ENCODE measurements around the gene GJD4. TPM values are rescaled to one million over a fixed set of nuclear protein-coding genes. Genes with fewer than 3 reads are reported as not detected.

GJD4 gene
- polyA plus RNA-seq, 2 of the 4 experiments (the other 2 are of a cell fraction) = not detected

DNA sequence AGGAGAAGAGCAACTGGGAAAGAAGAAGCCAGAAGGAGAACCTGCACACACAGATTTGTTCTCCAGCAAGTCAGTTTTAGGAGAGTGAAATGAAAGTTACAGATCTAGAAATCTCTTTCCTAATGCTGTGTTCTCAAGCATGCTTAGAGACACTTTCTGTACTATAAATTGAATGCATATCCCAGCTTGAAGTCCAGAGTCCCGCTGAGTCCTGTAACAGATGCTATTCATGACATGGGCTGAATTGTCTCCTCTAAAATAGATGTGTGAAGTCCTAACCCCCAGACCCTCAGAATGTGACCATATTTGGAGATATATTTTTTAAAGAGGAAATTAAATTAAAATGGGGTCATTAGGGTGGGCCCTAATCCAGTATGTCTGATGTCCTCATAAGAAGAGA, 46.9 kb upstream of the GJD4 start:
- TF ChIP-seq, protein P1, sequence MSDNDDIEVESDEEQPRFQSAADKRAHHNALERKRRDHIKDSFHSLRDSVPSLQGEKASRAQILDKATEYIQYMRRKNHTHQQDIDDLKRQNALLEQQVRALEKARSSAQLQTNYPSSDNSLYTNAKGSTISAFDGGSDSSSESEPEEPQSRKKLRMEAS (IDR thresholded peaks at IDR 0.05) = no peak
- TF ChIP-seq GATA3 (IDR thresholded peaks at IDR 0.05; ENCODE audit: borderline replicate concordance) (no peak), HDAC2 (IDR thresholded peaks at IDR 0.05) (no peak), ZFP36 (IDR thresholded peaks at IDR 0.05; ENCODE audit: borderline replicate concordance, partially characterized antibody) (no peak), TFCP2L1 (CRISPR knock-in tag; IDR thresholded peaks at IDR 0.05) (no peak), FOSL2 (IDR thresholded peaks at IDR 0.05) (no peak), FOSL2 (CRISPR knock-in tag; IDR thresholded peaks at IDR 0.05) (no peak), CHD4 (IDR thresholded peaks at IDR 0.05; ENCODE audit: borderline replicate concordance) (no peak), NFE2L2 (conservative IDR thresholded peaks at IDR 0.05; ENCODE audit: low read length) (no peak), SREBF2 (IDR thresholded peaks at IDR 0.05) (no peak), SMC3 (IDR thresholded peaks at IDR 0.05) (no peak), FOXS1 (CRISPR knock-in tag; IDR thresholded peaks at IDR 0.05) (no peak), ZSCAN20 (CRISPR knock-in tag; IDR thresholded peaks at IDR 0.05) (no peak)
- TF ChIP-seq, protein P2, sequence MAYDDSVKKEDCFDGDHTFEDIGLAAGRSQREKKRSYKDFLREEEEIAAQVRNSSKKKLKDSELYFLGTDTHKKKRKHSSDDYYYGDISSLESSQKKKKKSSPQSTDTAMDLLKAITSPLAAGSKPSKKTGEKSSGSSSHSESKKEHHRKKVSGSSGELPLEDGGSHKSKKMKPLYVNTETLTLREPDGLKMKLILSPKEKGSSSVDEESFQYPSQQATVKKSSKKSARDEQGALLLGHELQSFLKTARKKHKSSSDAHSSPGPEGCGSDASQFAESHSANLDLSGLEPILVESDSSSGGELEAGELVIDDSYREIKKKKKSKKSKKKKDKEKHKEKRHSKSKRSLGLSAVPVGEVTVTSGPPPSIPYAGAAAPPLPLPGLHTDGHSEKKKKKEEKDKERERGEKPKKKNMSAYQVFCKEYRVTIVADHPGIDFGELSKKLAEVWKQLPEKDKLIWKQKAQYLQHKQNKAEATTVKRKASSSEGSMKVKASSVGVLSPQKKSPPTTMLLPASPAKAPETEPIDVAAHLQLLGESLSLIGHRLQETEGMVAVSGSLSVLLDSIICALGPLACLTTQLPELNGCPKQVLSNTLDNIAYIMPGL (CRISPR knock-in tag; IDR thresholded peaks at IDR 0.05; ENCODE audit: borderline replicate concordance) = no peak
- H3K4me2 ChIP-seq = no peak overlapping the region
- WGBS (ENCODE audit: missing lambda C conversion rate) = 89% methylated on average over 1 of the region's 1 CpG
- ChIA-PET CTCF (no interaction called here), POLR2A (no interaction called here)
- DNase-seq (ENCODE audit: low read depth in 1 of 2, low spot score in 1 of 2) (no peak), FAIRE-seq (no peak), ATAC-seq (no peak)
- H3K27ac ChIP-seq = no peak overlapping the region
- H3K9me3 ChIP-seq = no peaks in the 10 kb centered on the region
- no peak overlapping the region for H3K4me3 ChIP-seq
- peaks cover 10% of the 10 kb centered on the region; the same call in 2 of the 3 replicates for H3K4me1 ChIP-seq

DNA sequence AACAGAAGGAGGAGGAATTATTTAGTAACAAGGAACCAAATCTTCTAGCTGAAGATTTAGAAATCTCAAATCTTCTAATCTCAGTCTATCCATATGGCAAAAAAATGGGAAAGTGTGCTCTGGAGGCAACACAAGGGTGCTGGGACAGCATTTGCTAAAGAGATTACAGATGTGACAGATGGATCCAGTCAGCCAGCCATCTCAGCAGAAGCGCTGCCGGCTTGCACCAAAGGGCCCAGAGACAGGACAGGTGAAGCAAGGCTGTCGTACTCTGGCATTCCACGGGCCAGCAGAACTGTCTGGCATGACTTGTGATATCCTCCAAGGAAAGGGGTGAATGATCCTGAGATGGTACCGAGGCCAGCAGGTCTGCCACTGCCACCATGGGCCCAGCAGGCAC, 45.7 kb upstream of the GJD4 start:
- peaks cover 9% of the 10 kb centered on the region; the same call in 2 of the 3 replicates for H3K4me1 ChIP-seq
- WGBS (ENCODE audit: missing lambda C conversion rate) = 92% methylated on average over 5 of the region's 5 CpGs
- ChIA-PET POLR2A (no interaction called here), CTCF (no interaction called here)
- no peak overlapping the region for H3K4me3 ChIP-seq
- FAIRE-seq = no peak
- H3K27ac ChIP-seq = no peak overlapping the region
- no peak for TF ChIP-seq JUN (IDR thresholded peaks at IDR 0.05)
- ATAC-seq = no peak
- H3K9me3 ChIP-seq = no peaks in the 10 kb centered on the region
- no peak overlapping the region for H3K4me2 ChIP-seq
- DNase-seq (ENCODE audit: low read depth in 1 of 2, low spot score in 1 of 2) = no peak

DNA sequence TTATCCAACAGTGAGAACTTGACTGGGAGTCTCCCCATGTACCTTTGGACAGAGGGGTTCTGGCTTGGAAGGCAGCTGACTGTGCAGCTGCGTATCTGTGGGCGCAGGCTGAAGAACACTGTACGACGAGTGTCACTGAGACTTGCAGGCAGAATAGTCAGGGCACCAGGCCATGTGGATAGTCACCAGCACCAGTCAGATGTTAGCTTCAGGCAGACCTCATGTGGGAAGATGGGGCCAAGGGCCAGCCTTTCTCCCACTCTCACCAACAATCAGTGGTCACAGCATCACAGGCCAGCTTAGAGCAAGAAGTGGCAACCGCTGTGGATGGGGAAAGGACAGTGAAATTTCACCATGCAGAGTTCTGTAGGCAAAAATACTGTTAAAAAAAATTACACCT, 43.4 kb upstream of the GJD4 start:
- TF ChIP-seq, protein P2 (CRISPR knock-in tag; IDR thresholded peaks at IDR 0.05; ENCODE audit: borderline replicate concordance) = no peak
- no peak for TF ChIP-seq HDAC2 (IDR thresholded peaks at IDR 0.05)
- TF ChIP-seq, protein P3, sequence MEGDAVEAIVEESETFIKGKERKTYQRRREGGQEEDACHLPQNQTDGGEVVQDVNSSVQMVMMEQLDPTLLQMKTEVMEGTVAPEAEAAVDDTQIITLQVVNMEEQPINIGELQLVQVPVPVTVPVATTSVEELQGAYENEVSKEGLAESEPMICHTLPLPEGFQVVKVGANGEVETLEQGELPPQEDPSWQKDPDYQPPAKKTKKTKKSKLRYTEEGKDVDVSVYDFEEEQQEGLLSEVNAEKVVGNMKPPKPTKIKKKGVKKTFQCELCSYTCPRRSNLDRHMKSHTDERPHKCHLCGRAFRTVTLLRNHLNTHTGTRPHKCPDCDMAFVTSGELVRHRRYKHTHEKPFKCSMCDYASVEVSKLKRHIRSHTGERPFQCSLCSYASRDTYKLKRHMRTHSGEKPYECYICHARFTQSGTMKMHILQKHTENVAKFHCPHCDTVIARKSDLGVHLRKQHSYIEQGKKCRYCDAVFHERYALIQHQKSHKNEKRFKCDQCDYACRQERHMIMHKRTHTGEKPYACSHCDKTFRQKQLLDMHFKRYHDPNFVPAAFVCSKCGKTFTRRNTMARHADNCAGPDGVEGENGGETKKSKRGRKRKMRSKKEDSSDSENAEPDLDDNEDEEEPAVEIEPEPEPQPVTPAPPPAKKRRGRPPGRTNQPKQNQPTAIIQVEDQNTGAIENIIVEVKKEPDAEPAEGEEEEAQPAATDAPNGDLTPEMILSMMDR (IDR thresholded peaks at IDR 0.05) = no peak
- no peak for TF ChIP-seq EHMT2 (IDR thresholded peaks at IDR 0.05; ENCODE audit: low read depth)
- TF ChIP-seq HOXB13 (CRISPR knock-in tag; IDR thresholded peaks at IDR 0.05; ENCODE audit: low read depth) = no peak
- TF ChIP-seq, protein P4, sequence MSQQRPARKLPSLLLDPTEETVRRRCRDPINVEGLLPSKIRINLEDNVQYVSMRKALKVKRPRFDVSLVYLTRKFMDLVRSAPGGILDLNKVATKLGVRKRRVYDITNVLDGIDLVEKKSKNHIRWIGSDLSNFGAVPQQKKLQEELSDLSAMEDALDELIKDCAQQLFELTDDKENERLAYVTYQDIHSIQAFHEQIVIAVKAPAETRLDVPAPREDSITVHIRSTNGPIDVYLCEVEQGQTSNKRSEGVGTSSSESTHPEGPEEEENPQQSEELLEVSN (IDR thresholded peaks at IDR 0.05; ENCODE audit: borderline replicate concordance, low read depth) = no peak
- TF ChIP-seq MAFK (IDR thresholded peaks at IDR 0.05; ENCODE audit: partially characterized antibody) = no peak
- TF ChIP-seq BHLHE40 (IDR thresholded peaks at IDR 0.05; ENCODE audit: low read depth, low read length) = no peak
- no peak for TF ChIP-seq JUNB (IDR thresholded peaks at IDR 0.05)
- TF ChIP-seq ZNF302 (CRISPR knock-in tag; IDR thresholded peaks at IDR 0.05) = no peak
- TF ChIP-seq CBX2 (IDR thresholded peaks at IDR 0.05; ENCODE audit: borderline replicate concordance, low read depth) = no peak
- TF ChIP-seq JUN (IDR thresholded peaks at IDR 0.05) = no peak
- no peak for TF ChIP-seq RARB (CRISPR knock-in tag; IDR thresholded peaks at IDR 0.05)
- no peak for TF ChIP-seq ZC3H11A (IDR thresholded peaks at IDR 0.05)
- TF ChIP-seq NFE2L2 (conservative IDR thresholded peaks at IDR 0.05; ENCODE audit: low read length) = no peak
- TF ChIP-seq TFCP2L1 (CRISPR knock-in tag; IDR thresholded peaks at IDR 0.05) = no peak
- TF ChIP-seq KDM5A (IDR thresholded peaks at IDR 0.05) = no peak
- TF ChIP-seq, protein P1 (IDR thresholded peaks at IDR 0.05) = no peak
- no peak for DNase-seq (ENCODE audit: low read depth in 1 of 2, low spot score in 1 of 2)
- WGBS (ENCODE audit: missing lambda C conversion rate) = 100% methylated on average over 1 of the region's 5 CpGs
- Histone ChIP-seq H3K4me2 (no peak overlapping the region), H3K4me1 (no peaks in the 10 kb centered on the region), H3K4me3 (no peak overlapping the region), H3K9me3 (no peaks in the 10 kb centered on the region), H3K27ac (no peak overlapping the region)
- no peak for ATAC-seq
- no peak for FAIRE-seq
- CTCF ChIA-PET = interaction anchor here (1.5 to 3.3 kb wide), 5 partner anchors 8 to 268 kb away, joined by 3 to 24 read pairs (median 9); no protein-coding TSS in a partner anchor
- POLR2A ChIA-PET = no interaction called here
